ENCODE data around the gene BACH2. TPM values are rescaled to one million over a fixed set of nuclear protein-coding genes. Genes with fewer than 3 reads are reported as not detected.

Gene BACH2
- total and polyA plus RNA-seq, 4 donors, result 0.78 to 17.4 (median 3.2) TPM

- DNase-seq, result no peak
- 73 to 91% methylated on average over 6 of the region's 6 CpGs for WGBS, 2 donors
- H3K27me3 ChIP-seq (ENCODE audit: control insufficient read depth in 3 of 3, insufficient read depth in 3 of 3, low read length in 2 of 3), result no peaks in the 10 kb centered on the region
- H3K9ac ChIP-seq (ENCODE audit: insufficient read depth in 1 of 2, low read length in 2 of 2), result no peak overlapping the region
- no peak for ATAC-seq (ENCODE audit: insufficient read depth, low FRiP score)
- H3K27ac ChIP-seq (ENCODE audit: low read depth in 1 of 2, low read length in 1 of 2), result no peak overlapping the region
- no peak overlapping the region for H3K4me3 ChIP-seq
- no peaks in the 10 kb centered on the region for H3K36me3 ChIP-seq (ENCODE audit: control insufficient read depth in 4 of 4, insufficient read depth in 4 of 4, low read length in 4 of 4)
- peaks cover 0 to 8% (median 0%) of the 10 kb centered on the region in 4 donors for H3K9me3 ChIP-seq (ENCODE audit: control insufficient read depth in 4 of 4, insufficient read depth in 3 of 4, low read length in 3 of 4)
- no peak for TF ChIP-seq CTCF (IDR thresholded peaks at IDR 0.05; ENCODE audit: control extremely low read depth, extremely low read depth)
- no peaks in the 10 kb centered on the region for H3K4me1 ChIP-seq (ENCODE audit: control insufficient read depth in 5 of 5, insufficient read depth in 5 of 5, low read length in 5 of 5)
These were observed 375.4 kb downstream of the BACH2 start for GRCh38 chr6:89921197-89921596.

GRCh38 chr6:89917801-89918366 lies 378.8 kb downstream of the BACH2 start:
- no peak for DNase-seq
- Histone ChIP-seq H3K4me1 (ENCODE audit: control insufficient read depth in 5 of 5, insufficient read depth in 5 of 5, low read length in 5 of 5) (no peaks in the 10 kb centered on the region), H3K36me3 (ENCODE audit: control insufficient read depth in 4 of 4, insufficient read depth in 4 of 4, low read length in 4 of 4) (no peaks in the 10 kb centered on the region), H3K27ac (ENCODE audit: low read depth in 1 of 2, low read length in 1 of 2) (no peak overlapping the region), H3K9ac (ENCODE audit: insufficient read depth in 1 of 2, low read length in 2 of 2) (no peak overlapping the region), H3K4me3 (no peak overlapping the region), H3K27me3 (ENCODE audit: control insufficient read depth in 3 of 3, insufficient read depth in 3 of 3, low read length in 2 of 3) (no peaks in the 10 kb centered on the region), H3K9me3 (ENCODE audit: control insufficient read depth in 4 of 4, insufficient read depth in 3 of 4, low read length in 3 of 4) (peaks cover 0 to 13% (median 2%) of the 10 kb centered on the region in 4 donors)
- TF ChIP-seq CTCF (IDR thresholded peaks at IDR 0.05; ENCODE audit: control extremely low read depth, extremely low read depth), result no peak
- WGBS, 2 donors, result 82% methylated on average over 3 of the region's 3 CpGs
- no peak for ATAC-seq (ENCODE audit: insufficient read depth, low FRiP score)

- ATAC-seq (ENCODE audit: insufficient read depth, low FRiP score) (no peak), DNase-seq (no peak)
- TF ChIP-seq CTCF (IDR thresholded peaks at IDR 0.05; ENCODE audit: control extremely low read depth, extremely low read depth), result no peak
- no peaks in the 10 kb centered on the region for H3K27me3 ChIP-seq (ENCODE audit: control insufficient read depth in 3 of 3, insufficient read depth in 3 of 3, low read length in 2 of 3)
- H3K9ac ChIP-seq (ENCODE audit: insufficient read depth in 1 of 2, low read length in 2 of 2), result no peak overlapping the region
- no peak overlapping the region for H3K4me3 ChIP-seq
- WGBS, 2 donors, result 93 to 98% methylated on average over 4 of the region's 4 CpGs
- H3K36me3 ChIP-seq (ENCODE audit: control insufficient read depth in 4 of 4, insufficient read depth in 4 of 4, low read length in 4 of 4), result no peaks in the 10 kb centered on the region
- no peak overlapping the region for H3K27ac ChIP-seq (ENCODE audit: low read depth in 1 of 2, low read length in 1 of 2)
- H3K9me3 ChIP-seq (ENCODE audit: control insufficient read depth in 4 of 4, insufficient read depth in 3 of 4, low read length in 3 of 4), result peaks cover 0 to 13% (median 2%) of the 10 kb centered on the region in 4 donors
- no peaks in the 10 kb centered on the region for H3K4me1 ChIP-seq (ENCODE audit: control insufficient read depth in 5 of 5, insufficient read depth in 5 of 5, low read length in 5 of 5)
These were observed 379.4 kb downstream of the BACH2 start for GRCh38 chr6:89917216-89917615.
